Mesenteric fat pad (tissue), 1 donor: Measurements from ENCODE around the gene AOPEP. TPM values are rescaled to one million over a fixed set of nuclear protein-coding genes. Genes with fewer than 3 reads are reported as not detected.
A peak's percentile ranks its signal among the peaks of the same experiment; 100 is the strongest.

Experiments used
- DNase-seq: peaks from one replicate; pipeline ENCODE4 v3.0.0-alpha.2; 2020; ENCODE audit warnings: low spot score
- total RNA-seq: library from RNA; stranded (reverse); fragmentation: NEBNext Ultra II Directional; extraction: Animal tissue kit (Norgen Biotek cat#: 25700); gene quantifications from one replicate; pipeline ENCODE4 v1.2.1, GENCODE V29; 2021
- donor health status: DM: yes; HTN: yes; CAD: no.

Gene AOPEP
- total RNA-seq, 1 donor from 2014 or later, result 28.7 TPM

DNA sequence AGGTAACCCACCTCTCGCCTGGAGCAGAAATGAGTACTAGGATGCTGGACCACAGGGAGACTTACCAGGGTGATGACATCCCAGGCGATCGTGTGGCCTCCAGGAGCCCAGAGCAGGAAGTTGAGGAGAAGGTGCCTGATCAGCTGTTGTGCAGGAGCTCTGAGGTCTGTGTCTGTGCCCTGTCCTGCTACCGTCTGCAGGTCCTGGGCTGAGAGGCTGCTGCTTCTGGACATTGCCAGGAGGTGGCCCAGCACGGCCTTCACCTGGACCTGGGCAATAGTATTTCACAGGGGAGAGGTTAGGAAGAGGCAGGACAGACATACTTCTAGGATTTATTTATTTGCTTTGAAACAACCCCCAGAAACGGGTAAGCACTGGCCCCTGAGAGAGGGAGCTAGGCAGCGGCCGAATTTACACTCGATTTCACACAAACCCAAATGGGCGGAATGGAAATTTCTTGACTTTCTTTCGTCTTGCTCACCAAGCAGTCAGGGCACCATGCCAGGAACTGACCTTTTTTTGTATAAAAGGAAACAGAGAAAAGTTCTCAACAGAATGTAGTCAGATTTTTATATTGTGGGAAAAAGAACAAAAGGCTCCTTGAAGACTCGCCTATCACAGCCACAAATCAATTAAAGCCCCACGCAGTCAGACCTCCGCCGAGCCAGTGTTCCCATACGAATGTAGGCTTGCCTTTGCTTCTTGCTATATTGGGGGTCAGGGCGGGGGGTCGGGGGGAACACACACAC is 380.7 kb downstream of the AOPEP start:
- DNase-seq, result peak; percentile 62

DNA sequence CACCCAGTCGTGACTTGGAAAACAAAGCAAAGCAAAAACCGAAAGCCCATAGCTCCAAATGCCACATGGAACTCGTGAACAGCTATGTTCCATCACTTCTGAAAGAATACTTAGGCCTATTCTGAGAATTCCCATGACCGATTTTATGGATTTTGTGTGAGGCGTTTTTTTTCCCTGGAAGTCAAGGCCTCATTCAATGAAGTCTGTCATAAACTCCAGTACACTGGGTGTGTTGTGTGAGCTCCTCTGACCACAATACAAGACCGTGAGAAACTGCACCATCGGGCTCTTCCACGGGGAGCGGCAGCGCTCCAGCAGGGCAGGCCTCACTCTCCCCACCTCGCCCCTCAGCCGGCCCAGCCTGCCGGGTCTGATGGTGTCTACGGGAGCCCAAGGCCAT is 381.5 kb downstream of the AOPEP start:
- peak; percentile 59 for DNase-seq

DNA sequence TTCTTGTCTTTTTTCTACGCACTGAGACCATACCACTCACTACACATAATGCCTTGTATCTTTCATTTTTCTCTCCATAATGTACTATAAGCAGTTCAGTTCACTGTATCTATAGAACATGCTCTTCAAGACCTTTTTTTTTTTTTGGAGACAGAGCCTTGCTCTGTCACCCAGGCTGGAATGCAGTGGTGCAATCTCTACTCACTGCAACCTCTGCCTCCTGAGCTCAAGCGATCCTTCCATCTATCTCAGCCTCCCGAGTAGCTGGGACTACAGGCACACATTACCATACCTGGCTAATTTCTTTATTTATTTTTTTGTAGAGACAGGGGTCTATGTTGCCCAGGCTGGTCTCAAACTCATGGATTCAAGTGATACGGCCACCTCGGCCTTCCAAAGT is 382.3 kb downstream of the AOPEP start:
- peak; percentile 20 for DNase-seq

DNA sequence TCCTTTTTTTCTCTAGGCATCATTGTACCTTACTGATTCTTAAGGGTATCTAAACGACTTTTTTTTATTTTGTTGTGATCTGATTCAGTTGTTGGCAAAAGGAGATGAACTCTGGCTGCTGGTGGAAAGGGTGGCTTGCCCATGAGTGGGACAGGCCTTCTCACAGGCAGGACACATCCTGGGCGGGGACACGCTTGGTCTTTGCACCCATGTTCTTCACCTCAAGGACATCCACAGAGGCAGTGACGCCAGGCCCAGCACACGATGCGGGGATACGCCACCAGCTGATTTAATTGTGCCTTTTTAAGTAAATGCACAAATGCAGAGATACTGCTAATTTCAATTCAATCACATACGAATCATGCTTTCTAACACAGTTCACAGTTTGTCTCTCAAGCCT is 383.0 kb downstream of the AOPEP start:
- DNase-seq, result peak; percentile 68

DNA sequence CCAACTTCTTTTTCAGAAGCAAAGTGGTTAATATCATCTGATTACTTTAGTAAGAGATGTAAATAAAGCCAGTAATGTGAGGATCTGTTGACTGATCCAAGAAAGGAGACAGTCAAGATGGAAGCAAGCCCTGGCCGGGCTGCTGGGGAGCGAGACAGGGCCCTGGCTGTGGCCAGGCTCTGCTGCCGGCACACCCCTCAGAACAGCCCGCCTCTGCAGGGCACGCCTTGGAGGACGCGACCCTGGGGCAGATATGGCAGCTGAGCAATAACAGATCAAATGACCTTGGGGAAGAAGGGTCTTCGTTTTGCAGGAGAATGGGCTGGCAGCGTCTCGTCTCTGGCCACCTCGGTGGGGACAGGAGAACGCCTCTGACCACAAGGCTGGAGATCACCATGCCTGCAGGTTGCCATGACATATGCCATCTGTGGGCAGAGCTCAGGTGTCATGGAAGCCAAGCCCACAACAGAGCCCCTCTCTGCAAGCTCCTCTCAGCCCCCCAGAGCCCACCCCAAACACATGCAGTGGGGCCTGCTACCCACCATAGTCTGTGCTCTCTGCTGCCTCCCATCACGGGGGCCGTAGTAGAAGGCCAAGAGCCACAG is 384.5 kb downstream of the AOPEP start:
- peak; percentile 78 for DNase-seq

DNA sequence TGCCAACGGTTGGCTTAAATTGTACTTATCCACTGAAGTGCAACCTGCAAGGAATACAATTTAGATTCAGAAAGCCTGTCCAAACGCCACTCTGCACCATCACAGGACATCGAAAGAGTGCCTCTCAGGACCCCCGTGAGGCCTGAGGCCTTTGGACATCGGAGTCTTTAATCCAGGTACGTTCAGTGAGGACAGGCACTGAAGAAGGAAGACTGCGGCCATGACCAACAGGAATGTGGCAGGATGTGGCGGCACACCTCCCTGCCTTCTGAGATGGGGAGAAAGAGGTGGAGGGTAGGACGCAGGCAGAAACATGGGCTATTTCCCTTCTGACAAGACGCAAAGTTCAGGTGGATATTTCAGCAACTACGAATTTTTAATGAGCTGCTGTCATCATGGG is 385.2 kb downstream of the AOPEP start:
- DNase-seq, result peak; percentile 16

DNA sequence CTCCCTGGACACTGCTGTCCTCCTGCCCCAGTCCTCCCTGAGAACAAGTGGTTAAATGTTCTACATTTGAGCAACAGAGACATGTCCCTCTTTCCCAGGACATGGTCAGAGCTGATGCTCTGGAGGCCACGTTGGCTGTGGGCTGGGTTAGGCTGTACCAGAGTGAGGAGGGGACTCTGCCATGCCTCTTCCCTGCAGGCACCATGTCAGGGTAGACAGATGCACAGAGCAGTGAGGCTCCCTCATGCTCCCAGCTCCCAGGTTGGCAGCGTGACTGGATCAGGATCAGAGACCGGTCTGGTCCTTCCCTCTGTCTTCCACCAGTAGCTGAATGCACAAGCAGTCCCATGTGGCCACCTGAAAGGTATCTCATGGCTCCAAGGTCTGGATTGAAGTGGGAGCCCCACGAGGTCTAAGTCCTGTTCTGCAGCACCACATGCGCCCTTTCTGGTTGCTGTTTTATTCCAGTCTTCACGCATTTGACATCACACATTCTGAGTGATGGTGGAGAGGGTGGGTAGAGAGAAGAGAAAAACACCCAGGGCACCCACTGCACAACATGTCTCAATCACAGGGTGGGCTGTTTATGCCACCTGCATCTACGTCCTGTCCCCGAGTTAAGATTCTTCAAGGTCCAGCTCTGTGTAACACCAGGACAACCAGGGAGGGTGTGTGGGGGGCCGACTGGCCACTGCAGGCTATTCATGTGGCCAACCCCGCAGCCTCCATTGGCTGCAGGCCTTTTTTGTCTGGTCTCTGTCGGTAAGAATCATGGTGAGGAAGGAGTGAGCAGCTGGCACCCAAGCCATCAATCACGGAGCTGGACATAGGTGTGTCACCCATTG is 386.2 kb downstream of the AOPEP start:
- DNase-seq, result peak; percentile 59

DNA sequence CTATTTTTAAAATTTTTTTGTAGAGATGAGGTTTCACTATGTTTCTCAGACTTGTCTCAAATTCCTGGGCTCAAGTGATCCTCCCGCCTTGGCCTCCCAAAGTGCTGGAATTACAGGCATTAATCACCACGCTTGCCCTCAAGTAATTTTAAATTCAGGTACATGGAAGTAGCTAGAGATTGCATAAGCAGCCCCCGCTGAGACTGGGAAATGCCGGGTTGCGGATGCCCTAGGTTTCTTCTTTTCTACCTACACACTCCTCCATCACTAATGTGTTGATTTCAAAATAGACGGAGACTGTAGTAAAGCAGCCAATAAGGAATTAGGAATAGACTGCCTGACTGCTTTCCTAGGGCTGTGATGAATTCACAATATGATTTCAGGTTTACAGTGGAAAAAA is 388.6 kb downstream of the AOPEP start:
- DNase-seq, result peak; percentile 5

DNA sequence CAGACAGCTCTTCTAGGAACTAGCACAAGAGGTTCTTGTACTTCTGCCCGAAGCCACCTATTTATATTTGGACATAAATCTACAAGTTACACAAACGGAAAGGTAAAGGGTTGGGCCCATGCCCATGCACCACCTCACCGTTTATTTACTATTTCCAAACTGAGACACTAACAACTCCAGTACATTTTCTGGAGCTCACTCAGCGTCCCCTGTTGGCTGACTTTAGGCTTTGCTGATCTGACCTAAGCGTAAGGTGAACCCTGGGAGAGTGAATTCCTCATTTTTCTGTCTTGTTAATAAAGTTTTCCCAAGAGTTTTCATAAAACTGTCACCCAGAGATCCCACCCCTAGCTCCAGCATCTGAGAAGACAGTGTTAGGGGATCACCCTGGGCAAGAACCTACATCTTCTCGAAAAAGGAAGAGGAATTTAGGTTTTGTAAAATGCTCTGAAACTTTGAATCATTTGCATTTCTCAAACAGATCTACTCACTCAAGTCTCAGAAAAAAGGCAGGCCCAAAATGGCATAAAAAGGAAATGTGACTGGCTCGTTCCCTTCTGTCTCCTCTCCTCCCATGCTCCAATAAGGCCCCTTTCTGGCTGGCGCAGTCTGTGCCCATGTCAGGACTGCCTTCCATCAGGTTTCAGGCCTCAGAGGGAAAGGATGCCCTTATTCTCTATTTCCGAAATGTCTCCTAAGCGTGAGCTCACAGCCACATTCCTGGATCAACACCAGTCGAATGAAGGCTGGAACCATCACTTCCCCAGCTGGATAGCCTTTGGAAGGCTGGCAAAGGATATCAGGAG is 389.7 kb downstream of the AOPEP start:
- DNase-seq, result no peak

DNA sequence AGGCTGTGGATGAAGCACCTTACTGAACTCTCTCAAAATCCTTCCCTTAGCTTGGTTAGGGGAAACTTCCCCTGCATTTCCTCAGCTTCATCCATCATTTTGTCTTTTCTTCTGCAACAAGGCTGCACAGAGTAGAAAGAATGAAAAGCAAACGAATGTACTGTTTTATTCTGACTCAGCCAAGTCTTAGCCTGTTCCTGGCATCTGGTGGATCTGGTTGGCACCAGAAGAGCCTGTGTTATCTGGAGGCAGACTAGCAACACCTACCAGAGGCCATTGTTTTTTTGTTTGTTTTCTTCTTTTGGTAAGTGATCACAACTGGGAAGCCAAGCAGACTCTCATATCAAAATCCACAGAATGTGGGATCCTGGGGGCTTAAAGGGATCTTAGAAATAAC is 390.3 kb downstream of the AOPEP start:
- no peak for DNase-seq

DNA sequence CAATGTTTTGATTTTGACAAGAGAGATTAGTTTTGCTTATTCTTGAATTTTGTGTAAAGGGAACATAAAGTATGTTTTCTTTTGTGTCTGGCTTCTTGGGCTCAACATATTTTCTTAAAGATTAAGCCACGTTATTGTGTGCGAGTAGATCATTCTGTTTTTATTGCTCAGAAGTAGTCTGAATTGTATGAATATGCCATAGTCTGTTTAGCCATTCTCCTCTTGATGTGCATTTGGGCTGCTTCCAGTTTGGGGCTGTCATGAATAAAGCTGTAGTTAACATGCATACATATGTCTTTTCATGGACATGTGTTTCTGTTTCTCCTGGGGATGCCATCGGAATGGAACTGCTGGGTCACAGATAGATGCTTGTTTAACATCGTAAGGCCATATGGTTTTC is 392.1 kb downstream of the AOPEP start:
- no peak for DNase-seq

DNA sequence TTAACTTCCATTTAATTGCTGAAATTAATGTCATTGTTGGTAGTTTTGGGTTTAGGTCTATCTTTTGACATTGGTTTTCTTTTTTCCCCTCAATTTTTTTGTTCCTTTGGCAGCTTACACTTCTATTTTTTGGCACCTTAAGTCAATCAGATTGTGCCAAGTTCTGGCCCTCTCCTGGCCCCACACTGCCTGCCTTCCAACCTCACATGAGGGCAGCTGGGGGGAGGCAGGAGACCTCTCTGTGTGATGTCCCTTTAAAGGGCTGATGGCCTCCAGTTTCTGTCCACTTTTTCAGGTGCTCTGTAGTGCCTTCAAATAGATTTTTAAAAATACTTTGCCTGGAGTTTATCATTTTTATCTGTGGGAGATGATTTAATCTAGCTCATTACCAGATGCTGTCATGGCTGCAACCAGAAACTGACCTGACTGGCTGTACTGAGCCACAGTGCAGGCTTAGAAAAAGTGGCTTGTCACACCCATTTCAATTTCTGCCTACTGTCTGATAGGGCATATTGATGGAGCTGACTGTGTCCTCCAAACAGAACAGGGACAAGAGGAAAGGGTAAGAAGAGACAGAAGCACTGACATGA is 394.4 kb downstream of the AOPEP start:
- DNase-seq, result no peak

DNA sequence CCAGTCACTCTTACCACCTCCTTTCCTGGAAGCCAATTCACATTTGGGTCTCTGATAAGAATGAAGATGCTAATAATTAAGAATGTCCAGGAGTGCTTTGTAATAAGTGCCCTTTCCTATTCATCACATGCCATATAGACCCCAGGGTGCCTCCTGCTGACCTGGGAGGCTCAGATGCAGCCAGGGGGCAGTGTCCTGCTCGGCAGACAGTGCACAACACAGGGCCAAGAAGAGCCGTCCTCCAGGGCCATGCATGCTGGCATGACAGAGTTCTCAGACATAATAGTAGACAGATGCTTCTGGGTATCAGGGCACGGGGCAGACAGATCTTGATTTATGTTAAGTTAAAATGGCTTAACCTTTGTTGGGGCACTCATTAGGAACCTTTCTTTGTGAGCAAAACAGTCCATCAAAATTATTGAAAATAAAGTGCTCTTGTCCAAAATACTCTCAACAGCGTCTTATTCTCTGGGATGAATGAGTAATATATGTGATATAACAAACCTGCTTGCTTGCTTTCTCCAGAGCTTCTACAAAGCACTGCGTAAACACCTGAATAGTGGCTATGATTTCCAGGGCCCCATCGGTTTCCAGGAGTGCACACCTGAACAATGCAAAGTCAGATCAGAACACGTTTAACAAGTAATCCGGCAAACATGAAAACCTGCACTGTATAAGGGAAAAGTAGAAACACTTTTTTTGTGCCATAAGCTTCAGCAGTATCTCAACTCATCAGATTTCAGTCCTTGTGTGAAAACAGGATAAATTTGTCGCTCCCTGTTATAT is 398.3 kb downstream of the AOPEP start:
- no peak for DNase-seq

DNA sequence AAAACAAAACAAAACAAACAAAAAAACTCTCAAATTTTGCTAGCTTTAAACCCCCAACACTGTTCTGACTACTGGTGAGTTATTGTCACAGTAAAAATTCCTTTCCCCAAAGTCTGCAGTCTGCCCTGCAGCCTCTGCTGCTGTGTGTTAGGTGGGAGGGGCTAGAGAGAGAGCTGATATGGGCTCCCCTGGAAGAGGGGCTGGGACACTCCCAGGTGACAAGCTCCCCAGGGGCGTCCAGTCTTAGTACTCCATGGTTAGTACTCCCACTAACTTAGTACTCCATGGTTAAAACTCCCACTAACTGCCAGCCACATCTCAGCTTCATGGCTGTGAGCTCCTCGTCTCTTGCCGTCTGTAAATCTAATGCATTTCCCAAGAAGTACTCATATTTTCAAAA is 399.2 kb downstream of the AOPEP start:
- DNase-seq, result no peak

DNA sequence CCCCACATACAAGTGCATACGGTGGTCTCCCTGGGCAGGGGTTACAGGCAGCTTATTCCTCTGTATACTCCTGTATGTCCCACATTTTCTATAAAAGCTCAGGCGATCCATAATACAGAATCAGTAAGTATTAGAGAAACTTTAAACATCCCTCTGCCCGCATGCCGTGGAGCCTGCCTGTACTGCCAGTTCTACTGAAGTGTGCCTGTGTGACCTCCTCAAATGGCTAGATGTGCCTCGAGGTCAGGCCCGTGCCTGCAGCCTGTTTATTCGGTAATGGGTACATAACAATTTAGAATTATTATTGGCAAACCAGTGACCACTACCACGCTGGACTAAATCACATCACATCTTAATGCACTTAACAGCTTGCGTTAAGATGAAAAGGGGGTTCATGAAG is 400.2 kb downstream of the AOPEP start:
- DNase-seq, result no peak

DNA sequence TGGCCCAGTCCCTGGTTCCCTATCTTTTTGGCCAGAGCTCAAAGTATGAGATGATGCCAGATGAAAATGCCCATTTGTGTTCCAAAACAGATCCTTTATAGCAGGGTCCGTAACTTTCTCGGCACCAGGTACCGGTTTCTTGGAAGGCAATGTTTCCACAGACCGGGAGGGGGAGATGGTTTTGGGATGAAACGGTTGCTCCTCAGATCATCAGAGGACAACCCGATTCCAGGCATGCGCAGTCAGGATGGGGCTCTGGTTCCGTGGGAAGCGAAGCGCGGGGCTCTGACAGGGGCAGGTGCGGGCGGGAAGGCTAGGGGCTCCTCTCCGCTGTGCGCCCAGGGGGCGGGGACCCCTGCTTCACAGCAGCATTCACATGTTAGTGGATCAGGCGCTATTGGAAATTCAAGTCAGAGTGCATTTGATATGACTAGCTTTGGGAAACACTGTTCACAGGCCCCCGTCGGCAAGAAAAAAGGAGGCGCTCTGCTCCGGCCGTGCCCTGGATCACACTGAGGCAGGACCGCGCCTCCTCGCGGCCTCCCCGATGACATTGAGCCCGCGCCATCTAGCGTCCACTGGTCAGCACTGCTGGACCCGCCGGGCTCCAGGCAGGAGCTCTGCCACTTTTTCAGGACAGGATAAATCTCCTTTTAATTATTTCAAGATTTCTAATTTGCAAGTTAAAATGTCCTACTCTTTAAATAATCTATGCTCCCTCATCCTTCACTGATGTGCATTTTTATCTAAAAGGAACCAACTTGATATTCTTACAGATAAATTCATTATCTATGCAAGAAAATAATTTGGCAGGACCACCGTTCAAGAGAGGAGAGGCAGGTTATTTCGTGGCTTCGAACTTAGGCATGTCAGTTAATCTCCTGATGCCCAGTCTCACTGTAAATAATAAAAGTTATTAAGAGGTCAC is 401.0 kb downstream of the AOPEP start:
- peak; percentile 94 for DNase-seq

DNA sequence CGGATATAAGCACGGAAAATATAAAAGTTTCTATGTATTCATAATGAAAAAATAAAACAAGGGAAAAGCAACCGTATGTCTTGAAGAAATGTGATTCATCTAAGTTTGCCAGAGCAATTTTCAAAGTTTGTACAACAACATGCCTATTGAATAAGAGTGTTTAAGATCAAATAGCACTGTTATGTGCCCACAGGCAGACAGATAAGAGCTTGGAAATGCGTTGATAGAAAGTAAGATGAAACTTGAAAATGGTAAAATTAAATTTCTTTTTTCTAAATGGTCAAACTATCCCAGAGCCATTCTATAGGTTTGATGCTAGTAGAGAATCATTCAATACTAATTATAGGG is 401.7 kb downstream of the AOPEP start:
- no peak for DNase-seq

DNA sequence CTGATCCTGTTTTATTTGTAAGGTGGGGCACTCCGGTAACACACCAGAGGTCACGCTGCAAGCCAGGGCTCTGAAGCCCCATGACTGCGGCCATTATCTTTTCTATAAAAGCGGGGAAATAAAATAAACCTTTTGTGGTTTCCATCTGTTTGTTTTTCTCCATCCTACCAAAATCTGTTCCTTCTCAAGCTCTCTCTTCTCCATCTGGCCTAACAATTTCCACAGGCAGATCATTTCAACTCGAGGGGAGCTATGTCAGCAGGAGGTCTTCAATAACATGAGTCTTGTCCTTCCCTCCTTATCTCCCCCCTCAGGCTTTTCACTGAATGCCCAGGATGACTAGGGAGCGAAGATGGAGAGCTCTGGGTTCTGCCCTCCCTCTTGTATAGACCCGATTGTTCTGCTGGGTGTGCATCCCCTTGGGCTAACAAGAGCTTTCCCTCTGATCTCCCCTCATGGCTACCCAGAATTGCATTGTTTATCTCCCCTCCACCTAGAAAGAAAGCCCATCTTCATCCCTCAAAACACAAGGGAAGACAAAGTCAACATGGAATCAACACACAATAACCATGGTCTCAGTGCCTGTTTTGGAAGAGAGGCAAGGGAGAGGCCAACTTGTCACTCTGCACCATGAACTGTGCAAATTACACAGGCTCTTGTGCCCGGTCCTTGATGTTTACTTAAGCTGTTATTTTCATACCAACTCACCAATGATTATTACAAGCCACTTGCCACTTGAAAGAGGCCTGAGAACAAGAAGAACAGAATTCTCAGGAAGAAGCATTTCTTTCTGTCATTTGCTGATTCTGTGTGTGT is 403.2 kb downstream of the AOPEP start:
- no peak for DNase-seq
